ENCODE results near the gene WDR7. TPM values are rescaled to one million over a fixed set of nuclear protein-coding genes. Genes with fewer than 3 reads are reported as not detected.

WDR7 gene
- total RNA-seq, 1 donor from 2014 or later, result 16.9 TPM

DNA sequence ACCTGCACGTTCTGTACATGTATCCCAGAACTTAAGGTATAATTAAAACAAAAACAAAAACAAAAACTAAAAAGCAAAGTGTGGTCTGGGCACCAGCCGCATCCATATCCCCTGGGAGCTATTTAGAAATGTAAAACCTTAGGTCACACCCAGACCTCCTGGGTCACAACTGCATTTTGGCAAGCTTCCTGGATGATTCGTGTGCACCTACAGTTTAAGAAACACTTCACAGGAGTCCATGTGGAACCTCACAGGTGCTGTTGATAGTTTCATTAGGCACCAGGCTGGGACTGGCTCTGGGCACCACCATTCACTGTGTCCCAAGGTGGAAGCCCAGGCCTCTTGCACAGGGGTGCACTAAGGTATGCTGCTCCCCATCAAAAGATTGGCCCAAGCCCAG lies 392.1 kb downstream of the WDR7 start:
- DNase-seq (ENCODE audit: extremely low spot score, unreplicated experiment), result no peak
- Mint-ChIP-seq H3K27me3 (peaks cover 24% of the 10 kb centered on the region), H3K4me3 (no peak overlapping the region), H3K36me3 (no peaks in the 10 kb centered on the region), H3K27ac (no peak overlapping the region), H3K9me3 (peaks cover 9% of the 10 kb centered on the region), H3K4me1 (ENCODE audit: unreplicated experiment) (no peaks in the 10 kb centered on the region)
- TF ChIP-seq, protein P1, sequence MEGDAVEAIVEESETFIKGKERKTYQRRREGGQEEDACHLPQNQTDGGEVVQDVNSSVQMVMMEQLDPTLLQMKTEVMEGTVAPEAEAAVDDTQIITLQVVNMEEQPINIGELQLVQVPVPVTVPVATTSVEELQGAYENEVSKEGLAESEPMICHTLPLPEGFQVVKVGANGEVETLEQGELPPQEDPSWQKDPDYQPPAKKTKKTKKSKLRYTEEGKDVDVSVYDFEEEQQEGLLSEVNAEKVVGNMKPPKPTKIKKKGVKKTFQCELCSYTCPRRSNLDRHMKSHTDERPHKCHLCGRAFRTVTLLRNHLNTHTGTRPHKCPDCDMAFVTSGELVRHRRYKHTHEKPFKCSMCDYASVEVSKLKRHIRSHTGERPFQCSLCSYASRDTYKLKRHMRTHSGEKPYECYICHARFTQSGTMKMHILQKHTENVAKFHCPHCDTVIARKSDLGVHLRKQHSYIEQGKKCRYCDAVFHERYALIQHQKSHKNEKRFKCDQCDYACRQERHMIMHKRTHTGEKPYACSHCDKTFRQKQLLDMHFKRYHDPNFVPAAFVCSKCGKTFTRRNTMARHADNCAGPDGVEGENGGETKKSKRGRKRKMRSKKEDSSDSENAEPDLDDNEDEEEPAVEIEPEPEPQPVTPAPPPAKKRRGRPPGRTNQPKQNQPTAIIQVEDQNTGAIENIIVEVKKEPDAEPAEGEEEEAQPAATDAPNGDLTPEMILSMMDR (conservative IDR thresholded peaks at IDR 0.05), result no peak

GRCh38 chr18:57048351-57048750 lies 397.2 kb downstream of the WDR7 start:
- Mint-ChIP-seq H3K9me3 (peaks cover 9% of the 10 kb centered on the region), H3K27ac (no peak overlapping the region), H3K4me3 (no peak overlapping the region), H3K4me1 (ENCODE audit: unreplicated experiment) (no peaks in the 10 kb centered on the region), H3K27me3 (peaks cover 43% of the 10 kb centered on the region), H3K36me3 (no peaks in the 10 kb centered on the region)
- TF ChIP-seq, protein P1 (conservative IDR thresholded peaks at IDR 0.05), result no peak
- DNase-seq (ENCODE audit: extremely low spot score, unreplicated experiment), result no peak

DNA sequence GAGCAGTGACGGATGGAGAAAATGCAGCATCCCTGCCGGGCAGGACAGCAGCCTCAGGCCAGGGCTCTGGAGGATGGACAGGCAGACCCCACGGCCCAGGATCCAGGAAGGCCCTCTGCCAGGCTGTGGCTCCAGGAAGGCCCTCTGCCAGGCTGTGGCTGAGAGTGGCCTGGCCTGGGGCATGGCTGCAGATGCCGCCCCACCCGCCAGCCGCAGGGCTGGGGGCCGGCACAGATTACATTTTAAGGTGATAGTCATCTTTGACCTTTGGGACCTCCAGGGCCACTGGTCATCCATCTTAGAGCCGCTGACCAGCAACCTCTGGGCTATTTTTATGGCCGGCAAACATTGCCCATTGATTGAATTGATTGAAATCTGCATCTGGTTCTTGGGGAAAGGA lies 397.7 kb downstream of the WDR7 start:
- H3K36me3 Mint-ChIP-seq, result no peaks in the 10 kb centered on the region
- no peak for DNase-seq (ENCODE audit: extremely low spot score, unreplicated experiment)
- H3K4me1 Mint-ChIP-seq (ENCODE audit: unreplicated experiment), result no peaks in the 10 kb centered on the region
- no peak overlapping the region for H3K4me3 Mint-ChIP-seq
- H3K27me3 Mint-ChIP-seq, result peaks cover 41% of the 10 kb centered on the region
- TF ChIP-seq, protein P1 (conservative IDR thresholded peaks at IDR 0.05), result no peak
- peaks cover 9% of the 10 kb centered on the region for H3K9me3 Mint-ChIP-seq
- no peak overlapping the region for H3K27ac Mint-ChIP-seq

DNA sequence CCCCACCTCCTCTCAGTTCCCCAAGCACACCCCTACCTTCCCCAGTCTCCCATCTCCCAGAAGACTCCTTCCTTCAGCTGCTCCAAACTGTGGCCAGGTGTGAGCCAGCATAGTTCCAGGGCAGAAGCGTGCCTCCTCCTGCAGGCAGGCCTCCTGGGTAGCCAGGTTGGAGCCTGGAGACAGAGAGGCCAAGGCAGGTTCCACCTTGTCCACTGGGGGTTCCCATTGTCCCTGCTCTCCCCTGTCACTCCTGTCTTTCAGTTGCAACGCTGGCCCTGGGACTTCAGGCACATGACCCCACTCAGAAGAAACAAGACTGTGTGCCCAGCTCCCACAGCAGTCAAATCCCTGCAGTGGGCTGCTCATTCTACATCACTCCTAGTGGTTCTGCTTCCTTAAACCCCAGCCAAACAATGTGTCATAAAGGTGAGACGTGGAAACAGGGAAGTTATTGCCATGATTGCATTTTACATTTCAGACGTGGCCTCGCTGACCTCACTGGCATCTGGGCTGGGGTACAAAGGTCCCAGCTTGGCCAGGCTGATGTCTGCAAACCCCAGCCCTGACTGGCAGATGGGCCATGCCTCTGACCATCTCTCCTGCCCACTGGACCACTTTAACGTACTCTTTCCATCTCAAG lies 399.3 kb downstream of the WDR7 start:
- Mint-ChIP-seq H3K9me3 (peaks cover 9% of the 10 kb centered on the region), H3K4me1 (ENCODE audit: unreplicated experiment) (no peaks in the 10 kb centered on the region), H3K36me3 (no peaks in the 10 kb centered on the region), H3K27me3 (peaks cover 48% of the 10 kb centered on the region), H3K4me3 (no peak overlapping the region), H3K27ac (peak overlapping the region; percentile 75)
- no peak for DNase-seq (ENCODE audit: extremely low spot score, unreplicated experiment)
- TF ChIP-seq, protein P1 (conservative IDR thresholded peaks at IDR 0.05), result no peak

DNA sequence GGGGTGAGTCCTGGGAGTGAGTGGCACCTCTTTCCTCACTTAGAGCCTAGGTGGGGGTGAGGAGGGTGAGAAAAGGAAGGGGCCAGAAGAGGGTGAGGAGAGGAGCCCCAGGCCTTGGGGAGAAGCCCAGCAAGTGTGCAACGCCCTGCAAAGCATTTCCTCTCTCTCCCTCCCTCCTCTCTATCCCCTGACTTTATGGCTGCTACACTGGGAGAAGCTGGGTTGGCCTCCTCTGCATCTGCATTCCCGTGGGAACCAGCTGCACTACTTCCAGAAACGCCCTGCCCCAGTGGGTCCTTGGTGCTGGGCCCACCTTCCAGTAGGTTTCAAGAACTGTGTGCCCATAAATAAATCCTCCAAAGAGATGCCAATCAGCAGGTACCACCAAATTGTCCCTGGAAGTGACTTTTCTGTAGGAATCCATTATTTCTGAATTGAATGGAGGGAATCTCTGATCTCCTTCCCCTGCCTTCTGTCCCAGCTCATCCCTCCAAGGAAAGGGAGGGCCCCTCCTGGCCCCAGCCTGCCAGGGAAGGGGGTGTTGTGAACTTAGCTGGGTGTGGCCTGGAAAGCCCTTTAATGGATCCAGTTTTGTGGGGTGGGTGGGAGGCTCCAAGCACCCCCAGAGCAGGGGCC lies 400.0 kb downstream of the WDR7 start:
- H3K9me3 Mint-ChIP-seq, result peaks cover 4% of the 10 kb centered on the region
- TF ChIP-seq, protein P1 (conservative IDR thresholded peaks at IDR 0.05), result no peak
- peaks cover 53% of the 10 kb centered on the region for H3K27me3 Mint-ChIP-seq
- no peaks in the 10 kb centered on the region for H3K4me1 Mint-ChIP-seq (ENCODE audit: unreplicated experiment)
- no peak for DNase-seq (ENCODE audit: extremely low spot score, unreplicated experiment)
- no peak overlapping the region for H3K27ac Mint-ChIP-seq
- no peaks in the 10 kb centered on the region for H3K36me3 Mint-ChIP-seq
- no peak overlapping the region for H3K4me3 Mint-ChIP-seq
